Stomach (tissue), 9 donors: ENCODE data around the gene DEPDC1B. TPM values are rescaled to one million over a fixed set of nuclear protein-coding genes. Genes with fewer than 3 reads are reported as not detected.

Experiments
- DNase-seq, 2 donors: peaks; one replicate each; pipeline versions ENCODE4 v3.0.0 to v3.0.0-alpha.2; 2013 to 2019
- H3K27ac ChIP-seq, 5 donors: fragments of 200-600 bp in 4 of 5; sonication (generic) in 4 of 5; one replicate each; pipeline ENCODE4 v1.5.1; 2013 to 2019; ENCODE audit warnings: mild to moderate bottlenecking in 1 of 5, moderate library complexity in 1 of 5
- H3K27me3 ChIP-seq, 3 donors: fragments of 200-600 bp; sonication (generic); one replicate each; pipeline ENCODE4 v1.5.1; 2017 to 2019; ENCODE audit warnings: mixed run types in 1 of 3
- H3K36me3 ChIP-seq, 4 donors: fragments of 200-600 bp; sonication (generic); 1 replicate in 3 of 4; 2 replicates in 1 of 4; pipeline ENCODE4 v1.5.1; 2016 to 2019
- H3K4me1 ChIP-seq, 4 donors: fragments of 200-600 bp; sonication (generic); one replicate each; pipeline ENCODE4 v1.5.1; 2016 to 2019
- H3K4me3 ChIP-seq, 4 donors: fragments of 200-600 bp; sonication (generic) in 3 of 4; one replicate each; pipeline ENCODE4 v1.5.1; 2016 to 2019; ENCODE audit warnings: mild to moderate bottlenecking in 1 of 4
- H3K9me3 ChIP-seq, 4 donors: fragments of 200-600 bp; sonication (generic); one replicate each; pipeline ENCODE4 v1.5.1; 2016 to 2019
- EP300 ChIP-seq: sonication (generic); formaldehyde crosslinking; IDR thresholded peaks from one replicate; pipeline ENCODE4 v1.6.1; 2017; ENCODE audit warnings: antibody characterized with exemption
- POLR2A ChIP-seq, 4 donors: fragments of 450-650 bp; IDR thresholded peaks; one replicate each; pipeline ENCODE4 v1.6.1; 2016; ENCODE audit warnings: antibody characterized with exemption in 4 of 4, control low read depth in 2 of 4, mild to moderate bottlenecking in 1 of 4, moderate library complexity in 1 of 4
- POLR2AphosphoS5 ChIP-seq, 3 donors: sonication (generic); formaldehyde crosslinking; IDR thresholded peaks; one replicate each; pipeline ENCODE4 v1.6.1; 2016; ENCODE audit warnings: antibody characterized with exemption in 3 of 3
- WGBS, 5 donors: extraction: QIAGEN DNeasy Blood & Tissue Kit in 3 of 5; methylation state at CpG; one replicate each; pipeline versions ENCODE4 v1.1.5 to v1.1.7; 2013 to 2018; 5-methylcytosine and 5-hydroxymethylcytosine counted together
- intact Hi-C: fragments of 100-400 bp; cut with DNase I; formaldehyde crosslinking; loops from one replicate; pipeline ENCODE4 v1.15.1; 2023; ENCODE audit warnings: low total_unique reads
- polyA plus RNA-seq, 3 donors: library from polyadenylated mRNA; stranded (reverse); fragments of 200-250 nt; gene quantifications; one replicate each; pipeline ENCODE4 v1.2.3, GENCODE V29; 2013
- total RNA-seq, 5 donors: library from RNA; depleted of rRNA; stranded (reverse); fragments of >200 nt; gene quantifications; one replicate each; pipeline versions ENCODE4 v1.1.0 to v1.2.3, GENCODE V29; 2014 to 2016
- TF ChIP-seq, protein P1 (sequence below), 7 experiments: fragments of 450-650 bp in 4 of 7; fragments of 200-600 bp in 3 of 7; sonication (generic) in 3 of 7; IDR thresholded peaks; one replicate each; pipeline ENCODE4 v1.5.1; 2016 to 2019; ENCODE audit warnings: antibody characterized with exemption in 7 of 7, control low read depth in 2 of 7, mild to moderate bottlenecking in 1 of 7
- donor health status: healthy with polysubstance abuse.
- donor health status: Bipolar disorder and iron deficiency.
- donor health status: healthy.

DEPDC1B gene
- total and polyA plus RNA-seq, 8 donors = 0.14 to 40.6 (median 1.9) TPM; not detected in 1

DNA sequence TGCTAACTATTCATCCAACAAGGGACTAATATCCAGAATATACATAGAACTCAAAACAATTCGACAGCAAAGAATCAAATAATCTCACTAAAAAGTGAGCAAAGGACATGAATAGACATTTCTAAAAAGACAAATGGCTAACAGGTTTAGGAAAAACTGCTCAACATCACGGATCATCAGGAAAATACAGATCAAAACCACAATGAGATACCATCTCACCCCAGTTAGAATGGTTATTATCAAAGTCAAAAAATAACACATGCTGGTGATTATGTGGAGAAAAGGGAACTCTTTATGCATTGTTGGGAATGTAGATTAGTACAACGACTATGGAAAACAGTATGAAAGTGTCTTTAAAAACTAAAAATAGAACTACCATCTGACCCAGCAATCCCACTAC lies 150.1 kb downstream of the DEPDC1B start:
- H3K36me3 ChIP-seq = no peaks in the 10 kb centered on the region
- WGBS, 5 donors = 63 to 75% (median 69%) methylated on average over 3 of the region's 3 CpGs
- H3K27me3 ChIP-seq = no peaks in the 10 kb centered on the region
- H3K27ac ChIP-seq = no peak overlapping the region
- H3K4me3 ChIP-seq = no peak overlapping the region
- TF ChIP-seq POLR2A (IDR thresholded peaks at IDR 0.05) (no peak), EP300 (no peak), POLR2AphosphoS5 (IDR thresholded peaks at IDR 0.05) (no peak)
- TF ChIP-seq, protein P1, sequence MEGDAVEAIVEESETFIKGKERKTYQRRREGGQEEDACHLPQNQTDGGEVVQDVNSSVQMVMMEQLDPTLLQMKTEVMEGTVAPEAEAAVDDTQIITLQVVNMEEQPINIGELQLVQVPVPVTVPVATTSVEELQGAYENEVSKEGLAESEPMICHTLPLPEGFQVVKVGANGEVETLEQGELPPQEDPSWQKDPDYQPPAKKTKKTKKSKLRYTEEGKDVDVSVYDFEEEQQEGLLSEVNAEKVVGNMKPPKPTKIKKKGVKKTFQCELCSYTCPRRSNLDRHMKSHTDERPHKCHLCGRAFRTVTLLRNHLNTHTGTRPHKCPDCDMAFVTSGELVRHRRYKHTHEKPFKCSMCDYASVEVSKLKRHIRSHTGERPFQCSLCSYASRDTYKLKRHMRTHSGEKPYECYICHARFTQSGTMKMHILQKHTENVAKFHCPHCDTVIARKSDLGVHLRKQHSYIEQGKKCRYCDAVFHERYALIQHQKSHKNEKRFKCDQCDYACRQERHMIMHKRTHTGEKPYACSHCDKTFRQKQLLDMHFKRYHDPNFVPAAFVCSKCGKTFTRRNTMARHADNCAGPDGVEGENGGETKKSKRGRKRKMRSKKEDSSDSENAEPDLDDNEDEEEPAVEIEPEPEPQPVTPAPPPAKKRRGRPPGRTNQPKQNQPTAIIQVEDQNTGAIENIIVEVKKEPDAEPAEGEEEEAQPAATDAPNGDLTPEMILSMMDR (IDR thresholded peaks at IDR 0.05) = no peak
- intact Hi-C loops = no loop called here
- H3K4me1 ChIP-seq = peaks cover 0 to 8% (median 4%) of the 10 kb centered on the region in 4 donors
- no peak for DNase-seq
- no peaks in the 10 kb centered on the region for H3K9me3 ChIP-seq

Other genes starting within 250 kb of the DEPDC1B start
- gene ELOVL7, start 144.1 kb upstream of the DEPDC1B start, total RNA-seq = 10 to 100 TPM in 1 of 5 donors, 1 to 10 TPM in 2, not detected in 2; 1.2 to 12.7 (median 3.3) TPM
- gene ELOVL7, start 144.1 kb upstream of the DEPDC1B start, polyA plus RNA-seq = 1 to 10 TPM in 2 of 3 donors, under 1 TPM in 1; 0.31 to 1.7 (median 1.6) TPM
- gene ERCC8, start 244.9 kb upstream of the DEPDC1B start, total RNA-seq = 10 to 100 TPM in 2 of 5 donors, 1 to 10 TPM in 1, not detected in 2; 4.9 to 19.1 (median 13.9) TPM
- 1 to 10 TPM; 3.5 to 6.3 (median 4.0) TPM for gene ERCC8, start 244.9 kb upstream of the DEPDC1B start, polyA plus RNA-seq
- gene NDUFAF2, start 245.0 kb upstream of the DEPDC1B start, total RNA-seq = 10 to 100 TPM in 4 of 5 donors, 1 to 10 TPM in 1; 3.5 to 34.8 (median 15.2) TPM
- gene NDUFAF2, start 245.0 kb upstream of the DEPDC1B start, polyA plus RNA-seq = 10 to 100 TPM; 45.6 to 61.9 (median 59.1) TPM